Measurements from ENCODE around the gene STX2.
"Not testable (repeated sequence)": the region's sequence is repeated elsewhere in the genome, so short reads cannot be mapped to it uniquely, and the experiment has no call there.

STX2 gene

GRCh38 chr12:130870442-130871285 lies 31.6 kb upstream of the STX2 start:
- DNase-seq = peak; percentile 87 to 89

- DNase-seq = no peak
These were observed 29.4 kb upstream of the STX2 start for GRCh38 chr12:130868412-130868811.

GRCh38 chr12:130863298-130863697 lies 24.2 kb upstream of the STX2 start:
- DNase-seq = no peak

GRCh38 chr12:130862771-130863170 lies 23.7 kb upstream of the STX2 start:
- DNase-seq = not testable (repeated sequence)

GRCh38 chr12:130862161-130862560 lies 23.1 kb upstream of the STX2 start:
- DNase-seq = no peak

GRCh38 chr12:130860311-130860710 lies 21.3 kb upstream of the STX2 start:
- DNase-seq = no peak

- DNase-seq = no peak
These were observed 20.1 kb upstream of the STX2 start for GRCh38 chr12:130859161-130859560.

- DNase-seq = no peak
These were observed 19.0 kb upstream of the STX2 start for GRCh38 chr12:130858084-130858483.

- DNase-seq = no peak
These were observed 17.0 kb upstream of the STX2 start for GRCh38 chr12:130856088-130856487.

GRCh38 chr12:130850418-130851021 lies 11.5 kb upstream of the STX2 start:
- DNase-seq = no peak

GRCh38 chr12:130849561-130850417 lies 10.7 kb upstream of the STX2 start:
- no peak for DNase-seq

- DNase-seq = not testable (repeated sequence)
These were observed 9.8 kb upstream of the STX2 start for GRCh38 chr12:130848785-130849305.

GRCh38 chr12:130848105-130848504 lies 9.1 kb upstream of the STX2 start:
- DNase-seq = not testable (repeated sequence)

GRCh38 chr12:130847112-130847511 lies 8.1 kb upstream of the STX2 start:
- peak; percentile 77 to 93 for DNase-seq

- no peak for DNase-seq
These were observed 7.3 kb upstream of the STX2 start for GRCh38 chr12:130846369-130846768.

- DNase-seq = no peak
These were observed 837 bp upstream of the STX2 start for GRCh38 chr12:130839770-130840404.

GRCh38 chr12:130838284-130838950 lies 633 bp downstream of the STX2 start:
- DNase-seq = no peak

GRCh38 chr12:130835436-130835835 lies 3.6 kb downstream of the STX2 start:
- peak in 1 of 2 donors; percentile 36 for DNase-seq

- peak; percentile 75 to 84 for DNase-seq
These were observed 4.0 kb downstream of the STX2 start for GRCh38 chr12:130835011-130835410.

GRCh38 chr12:130832561-130833209 lies 6.4 kb downstream of the STX2 start:
- peak; percentile 92 to 96 for DNase-seq

GRCh38 chr12:130831876-130832405 lies 7.1 kb downstream of the STX2 start:
- peak in 1 of 2 donors; percentile 25 for DNase-seq
